Transverse colon (tissue), 3 donors: Measurements from ENCODE around the gene NCKAP5.

Source experiments
- EP300 ChIP-seq: sonication (generic); formaldehyde crosslinking; IDR thresholded peaks from one replicate; pipeline ENCODE4 v1.6.1; 2017; ENCODE audit warnings: antibody characterized with exemption, low read depth
- POLR2A ChIP-seq: fragments of 450-650 bp; IDR thresholded peaks from one replicate; pipeline ENCODE4 v1.6.1; 2016; ENCODE audit warnings: antibody characterized with exemption, mild to moderate bottlenecking, moderate library complexity
- TF ChIP-seq, protein P1 (sequence below), 5 experiments: fragments of 200-600 bp in 3 of 5; fragments of 450-650 bp in 2 of 5; sonication (generic) in 3 of 5; IDR thresholded peaks; 1 replicate in 2 of 5; 2 replicates in 3 of 5; pipeline ENCODE4 v1.5.1; 2016 to 2017; ENCODE audit warnings: antibody characterized with exemption in 5 of 5, inconsistent platforms in 3 of 5, mild to moderate bottlenecking in 2 of 5, moderate library complexity in 1 of 5

DNA sequence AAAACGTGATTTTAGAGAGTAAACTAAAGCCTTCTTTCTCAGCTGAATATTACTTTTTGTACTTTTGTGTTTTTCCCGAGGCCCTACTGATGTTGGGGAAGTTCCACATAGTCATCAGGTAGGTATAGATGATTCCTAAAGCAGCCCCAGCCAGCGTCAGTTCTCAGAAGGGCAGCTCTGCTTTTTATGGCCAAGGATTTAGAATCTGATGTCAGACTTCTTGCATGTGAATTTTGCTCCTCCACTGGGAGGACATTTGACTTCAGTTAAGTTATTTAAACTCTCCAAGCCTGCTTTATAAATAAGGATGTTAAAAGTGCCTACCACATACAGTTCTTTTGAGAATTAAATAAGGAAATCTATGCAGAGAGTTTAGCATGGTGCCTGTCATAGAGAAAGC lies 130.8 kb downstream of the NCKAP5 start:
- TF ChIP-seq, protein P1, sequence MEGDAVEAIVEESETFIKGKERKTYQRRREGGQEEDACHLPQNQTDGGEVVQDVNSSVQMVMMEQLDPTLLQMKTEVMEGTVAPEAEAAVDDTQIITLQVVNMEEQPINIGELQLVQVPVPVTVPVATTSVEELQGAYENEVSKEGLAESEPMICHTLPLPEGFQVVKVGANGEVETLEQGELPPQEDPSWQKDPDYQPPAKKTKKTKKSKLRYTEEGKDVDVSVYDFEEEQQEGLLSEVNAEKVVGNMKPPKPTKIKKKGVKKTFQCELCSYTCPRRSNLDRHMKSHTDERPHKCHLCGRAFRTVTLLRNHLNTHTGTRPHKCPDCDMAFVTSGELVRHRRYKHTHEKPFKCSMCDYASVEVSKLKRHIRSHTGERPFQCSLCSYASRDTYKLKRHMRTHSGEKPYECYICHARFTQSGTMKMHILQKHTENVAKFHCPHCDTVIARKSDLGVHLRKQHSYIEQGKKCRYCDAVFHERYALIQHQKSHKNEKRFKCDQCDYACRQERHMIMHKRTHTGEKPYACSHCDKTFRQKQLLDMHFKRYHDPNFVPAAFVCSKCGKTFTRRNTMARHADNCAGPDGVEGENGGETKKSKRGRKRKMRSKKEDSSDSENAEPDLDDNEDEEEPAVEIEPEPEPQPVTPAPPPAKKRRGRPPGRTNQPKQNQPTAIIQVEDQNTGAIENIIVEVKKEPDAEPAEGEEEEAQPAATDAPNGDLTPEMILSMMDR (IDR thresholded peaks at IDR 0.05) = no peak
- TF ChIP-seq EP300 (no peak), POLR2A (no peak)
